Left lobe of liver (tissue), 2 donors: ENCODE data around the gene PRKAR1A. TPM values are rescaled to one million over a fixed set of nuclear protein-coding genes. Genes with fewer than 3 reads are reported as not detected.

Experiments
- ATAC-seq: fragments of 200-7000 bp; cut with Tn5 transposase; one replicate; pipeline ENCODE4 v1.9.1; 2020; ENCODE audit warnings: mild to moderate bottlenecking, moderate library complexity
- DNase-seq: peaks from one replicate; pipeline ENCODE4 v3.0.0-alpha.2; 2020; ENCODE audit warnings: low spot score
- total RNA-seq: library from RNA; stranded (reverse); gene quantifications from one replicate; pipeline ENCODE4 v1.2.1, GENCODE V29; 2021
- donor health status: DM: no; HTN: no; CAD: no; lungs with moderate emphysema.
- donor health status: DM: no; HTN: yes; CAD: no.

Gene PRKAR1A
- total RNA-seq, 1 donor from 2014 or later, result 116 TPM

DNA sequence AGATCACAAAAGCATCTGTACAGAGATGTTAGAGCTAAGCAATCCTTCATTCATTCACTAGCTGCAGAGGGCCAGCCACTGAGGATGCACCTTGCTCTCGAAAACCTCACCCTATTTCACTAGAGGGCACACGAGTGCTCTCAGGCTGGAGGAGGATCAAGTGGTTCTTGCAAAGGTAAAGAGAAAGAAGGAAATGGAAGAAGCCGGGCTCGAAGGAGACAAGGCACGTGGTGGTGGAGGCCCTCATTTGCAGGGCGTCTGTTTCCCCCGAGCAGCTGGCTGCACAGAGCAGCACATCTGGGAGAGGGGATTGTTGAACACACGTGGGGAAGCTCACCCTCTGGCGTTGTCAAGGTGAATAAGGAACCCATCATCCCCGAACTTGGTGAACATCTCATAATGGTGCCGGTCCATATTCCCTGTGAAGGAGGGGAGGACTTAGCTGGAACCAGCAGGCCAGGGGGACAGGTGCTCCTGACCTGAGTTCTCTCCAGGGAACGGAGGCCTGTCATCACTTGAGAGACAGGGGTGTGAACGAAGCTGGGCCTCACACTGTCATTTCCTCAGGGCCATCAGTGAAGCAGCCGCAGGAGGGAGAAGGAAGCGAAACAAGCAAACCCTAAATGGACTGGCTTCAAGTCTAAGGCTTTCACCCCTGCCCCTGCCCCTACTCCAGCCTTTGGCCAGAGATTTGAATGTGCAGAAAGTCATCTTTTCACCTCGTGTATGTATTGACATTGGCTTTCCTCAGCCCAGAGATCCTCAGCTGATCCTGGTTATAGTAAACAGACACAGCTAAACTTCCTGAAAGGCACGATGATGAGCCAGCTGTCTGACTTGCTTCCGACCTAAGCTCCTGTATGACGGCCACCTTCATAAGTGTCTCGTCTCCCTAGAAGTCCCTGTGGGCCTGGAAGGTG is 27.6 kb downstream of the PRKAR1A start:
- ATAC-seq (peak; percentile 70), DNase-seq (peak; percentile 57)

DNA sequence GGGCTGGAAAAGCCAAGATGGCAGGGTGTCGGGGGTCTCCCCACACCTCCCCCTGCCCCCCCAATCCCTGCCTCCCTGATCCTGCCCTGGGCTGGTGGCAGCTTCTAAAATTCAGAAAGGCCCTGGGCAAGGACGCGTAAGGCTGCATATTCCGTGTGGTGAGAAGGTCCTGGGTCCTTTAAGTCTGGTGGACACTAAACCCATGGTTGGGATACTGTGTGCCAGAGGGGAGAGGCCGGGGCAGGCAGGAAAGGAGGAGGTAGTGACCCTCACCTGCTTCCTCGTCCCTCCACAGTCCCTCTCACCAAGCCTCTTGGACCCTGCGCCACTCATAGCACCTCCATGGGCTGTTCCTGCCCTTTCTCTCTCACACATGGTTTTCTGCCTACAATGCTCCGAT is 28.8 kb downstream of the PRKAR1A start:
- DNase-seq, result no peak
- peak; percentile 4 for ATAC-seq

DNA sequence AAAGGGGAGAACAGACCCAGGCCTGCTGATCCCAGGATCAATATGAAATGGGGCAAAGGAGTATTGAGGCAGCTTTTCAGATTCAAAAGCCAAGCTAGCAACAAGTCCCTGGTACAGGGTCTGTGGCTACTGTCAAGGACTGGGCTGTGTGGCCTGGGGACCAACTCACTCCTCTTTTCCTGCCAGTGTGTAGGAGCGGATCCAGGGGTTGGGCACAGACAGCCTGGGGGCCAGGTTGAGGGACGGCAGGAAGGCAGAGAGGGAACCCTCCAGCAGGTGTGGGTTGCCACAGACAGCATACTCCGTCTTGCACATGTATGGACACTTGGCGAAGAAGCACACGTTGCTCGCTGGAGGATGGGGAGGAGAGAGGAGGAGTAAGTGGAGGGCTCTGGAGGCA is 29.6 kb downstream of the PRKAR1A start:
- no peak for DNase-seq

GRCh38 chr17:68542698-68543463 is 30.7 kb downstream of the PRKAR1A start:
- DNase-seq (no peak), ATAC-seq (no peak)

More for the DNA sequence above, 29.6 kb downstream of the PRKAR1A start:
- no peak for ATAC-seq

DNA sequence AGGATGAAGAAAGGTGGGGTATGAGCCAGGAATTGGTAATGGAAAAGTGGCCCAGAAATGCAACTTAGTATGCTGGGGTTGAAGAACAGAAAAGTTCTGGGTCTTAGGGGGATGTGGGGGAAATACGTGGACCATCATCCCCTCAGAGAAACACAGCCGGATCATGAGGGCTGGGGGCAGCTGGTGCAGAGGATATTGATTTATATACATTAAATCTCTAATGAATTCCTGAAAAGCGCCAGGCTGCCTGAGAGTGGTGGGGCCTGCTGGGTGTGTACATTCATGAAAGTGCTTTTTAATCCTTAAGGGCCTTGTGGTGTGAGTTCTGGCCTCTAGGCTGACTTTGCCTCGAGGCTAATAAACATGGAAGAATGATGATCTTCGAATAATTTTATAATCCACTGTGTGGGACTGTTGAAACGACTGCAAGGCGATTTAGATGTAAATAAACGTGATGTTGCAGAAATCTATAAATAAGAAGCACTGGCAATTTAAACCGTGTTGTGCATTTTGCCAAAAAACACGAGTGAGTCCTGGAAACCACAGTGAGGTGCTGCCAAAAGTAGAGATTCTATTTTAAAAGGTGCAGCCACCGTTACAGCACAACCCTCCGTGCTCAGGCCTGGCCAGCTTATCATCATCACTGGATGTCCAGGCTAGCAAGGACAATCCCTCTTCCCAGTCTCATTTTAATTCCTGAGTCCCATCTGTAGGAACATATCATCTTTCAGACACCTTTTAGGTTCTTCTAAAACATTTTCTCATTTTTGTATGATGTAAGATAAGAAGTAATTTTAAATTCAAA is 32.1 kb downstream of the PRKAR1A start:
- DNase-seq (no peak), ATAC-seq (no peak)

DNA sequence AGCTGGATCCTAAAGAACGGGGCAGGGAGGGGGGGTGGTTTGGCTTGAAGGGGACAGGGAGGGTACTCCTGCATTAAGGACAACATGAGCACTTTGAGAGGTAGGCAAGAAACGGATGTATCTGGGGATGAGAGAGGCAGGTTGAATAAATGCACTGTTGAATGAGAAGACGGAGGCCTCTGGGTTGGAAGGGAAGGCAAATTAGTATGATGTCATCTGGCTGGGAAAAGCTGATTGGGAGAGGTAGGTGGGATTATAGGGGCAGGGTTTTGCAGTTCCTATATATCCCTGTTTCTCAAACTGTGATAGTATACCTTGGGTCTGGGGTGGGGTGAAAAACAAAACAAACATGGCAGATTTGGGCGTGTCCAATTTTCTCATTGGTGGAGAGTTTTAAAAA is 44.3 kb downstream of the PRKAR1A start:
- ATAC-seq, result no peak
- DNase-seq, result no peak

GRCh38 chr17:68559316-68559715 is 47.1 kb downstream of the PRKAR1A start:
- ATAC-seq (no peak), DNase-seq (no peak)

GRCh38 chr17:68560966-68561720 is 48.9 kb downstream of the PRKAR1A start:
- ATAC-seq, result peak; percentile 31
- no peak for DNase-seq

- ATAC-seq (no peak), DNase-seq (no peak)
Measured at GRCh38 chr17:68562736-68563135, 50.5 kb downstream of the PRKAR1A start.

- ATAC-seq (no peak), DNase-seq (no peak)
Measured at GRCh38 chr17:68564415-68565111, 52.3 kb downstream of the PRKAR1A start.

- no peak for ATAC-seq
Measured at GRCh38 chr17:68565661-68566441, 53.6 kb downstream of the PRKAR1A start.

GRCh38 chr17:68566442-68566738 is 54.2 kb downstream of the PRKAR1A start:
- ATAC-seq (peak; percentile 28), DNase-seq (no peak)

More at GRCh38 chr17:68565661-68566441, 53.6 kb downstream of the PRKAR1A start:
- no peak for DNase-seq

GRCh38 chr17:68567035-68567434 is 54.8 kb downstream of the PRKAR1A start:
- peak; percentile 63 for DNase-seq

GRCh38 chr17:68567581-68567980 is 55.4 kb downstream of the PRKAR1A start:
- DNase-seq, result no peak
- no peak for ATAC-seq

More at GRCh38 chr17:68567035-68567434, 54.8 kb downstream of the PRKAR1A start:
- ATAC-seq, result peak; percentile 84

GRCh38 chr17:68568581-68568980 is 56.4 kb downstream of the PRKAR1A start:
- ATAC-seq, result no peak

GRCh38 chr17:68569346-68569745 is 57.1 kb downstream of the PRKAR1A start:
- DNase-seq (no peak), ATAC-seq (no peak)

More at GRCh38 chr17:68568581-68568980, 56.4 kb downstream of the PRKAR1A start:
- DNase-seq, result no peak

DNA sequence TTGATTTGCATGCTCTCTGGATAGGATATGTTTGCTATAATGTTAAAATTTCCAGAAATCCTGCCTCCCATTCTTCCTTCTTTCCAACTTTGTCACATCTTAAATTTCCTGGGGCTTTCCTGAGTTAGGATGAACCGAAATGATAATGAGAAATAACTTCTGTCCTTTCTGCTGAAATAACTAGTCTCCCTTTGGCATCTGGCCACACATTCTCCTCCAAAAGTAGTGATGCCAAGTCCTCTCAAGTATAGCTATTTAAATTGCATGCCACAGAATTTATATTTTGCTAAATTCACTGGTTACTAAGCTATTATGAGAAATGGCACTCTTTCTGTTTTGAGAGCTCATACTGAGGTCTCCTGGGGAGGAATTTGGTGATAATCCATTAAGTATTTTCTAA is 58.3 kb downstream of the PRKAR1A start:
- DNase-seq, result no peak
- no peak for ATAC-seq

DNA sequence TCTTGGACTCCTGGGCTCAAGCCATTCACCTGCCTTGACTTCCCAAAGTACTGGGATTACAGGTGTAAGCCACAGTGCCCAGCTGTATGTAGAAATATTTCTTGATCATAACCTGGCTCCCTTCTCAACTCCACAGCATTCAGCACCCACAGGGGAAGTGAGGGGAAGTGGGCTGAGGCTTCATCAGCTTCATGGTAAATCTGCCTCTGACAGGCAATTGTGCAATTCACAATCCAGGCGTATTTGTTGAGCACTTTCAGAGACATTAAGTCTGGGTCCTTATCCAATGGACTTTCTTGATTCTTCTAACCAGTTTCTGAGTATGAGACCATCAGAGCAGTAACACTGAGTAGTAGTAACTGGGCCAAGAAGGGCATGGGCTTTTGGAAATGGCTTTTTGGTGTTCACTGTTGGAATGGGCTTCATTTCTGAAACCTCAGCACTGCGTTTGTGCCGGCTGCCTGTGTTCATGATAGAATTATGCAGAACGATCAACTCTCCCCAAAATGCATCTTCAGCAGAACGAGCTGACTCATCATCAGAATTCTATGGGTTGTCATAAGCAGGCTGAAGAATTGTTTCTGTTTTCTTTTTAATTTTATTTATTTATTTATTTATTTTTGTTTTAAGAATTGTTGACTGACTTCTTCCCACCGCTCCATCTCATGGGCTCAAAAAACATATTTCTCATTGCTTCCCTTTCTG is 60.1 kb downstream of the PRKAR1A start:
- ATAC-seq (no peak), DNase-seq (no peak)
